Measurements from ENCODE around the gene BRD3. TPM values are rescaled to one million over a fixed set of nuclear protein-coding genes. Genes with fewer than 3 reads are reported as not detected.

Gene BRD3
- polyA plus RNA-seq, 2 of the 4 experiments (the other 2 are of a cell fraction), result 9.0 to 15.3 TPM

- WGBS (ENCODE audit: missing lambda C conversion rate), result 88% methylated on average over 15 of the region's 21 CpGs
- POLR2A ChIA-PET, result interaction anchor here (1.0 kb wide), 1 partner anchor 9 kb away, joined by 3 read pairs; no protein-coding TSS in a partner anchor
- TF ChIP-seq GATA3 (IDR thresholded peaks at IDR 0.05; ENCODE audit: borderline replicate concordance) (0 out of 2 replicates have a peak, but pooled peaks have one; percentile 7), CTCF (IDR thresholded peaks at IDR 0.05) (no peak), CBX8 (IDR thresholded peaks at IDR 0.05) (no peak), HOXB5 (CRISPR knock-in tag; IDR thresholded peaks at IDR 0.05) (no peak), CHD2 (IDR thresholded peaks at IDR 0.05; ENCODE audit: low read length, partially characterized antibody) (no peak), SMC3 (IDR thresholded peaks at IDR 0.05) (no peak)
- peaks cover 6% of the 10 kb centered on the region; the same call in 1 of the 3 replicates for H3K4me1 ChIP-seq
- FAIRE-seq (no peak), ATAC-seq (no peak), DNase-seq (ENCODE audit: low read depth in 1 of 2, low spot score in 1 of 2) (no peak)
- no peak overlapping the region for H3K4me3 ChIP-seq
- CTCF ChIA-PET, result interaction anchor here (1.1 to 1.9 kb wide), 3 partner anchors 21 to 248 kb away, joined by 3 to 6 read pairs (median 4); no protein-coding TSS in a partner anchor
- H3K9me3 ChIP-seq, result no peaks in the 10 kb centered on the region
- no peak overlapping the region for H3K4me2 ChIP-seq
- H3K27ac ChIP-seq, result no peak overlapping the region
Measured at GRCh38 chr9:134029248-134030226, 38.3 kb downstream of the BRD3 start.

- 91% methylated on average over 21 of the region's 22 CpGs for WGBS (ENCODE audit: missing lambda C conversion rate)
- no peak overlapping the region for H3K4me3 ChIP-seq
- DNase-seq (ENCODE audit: low read depth in 1 of 2, low spot score in 1 of 2), result no peak
- no peak for TF ChIP-seq EP300 (IDR thresholded peaks at IDR 0.05)
- 0 out of 2 replicates have a peak, but pooled peaks have one; percentile 6 for TF ChIP-seq GATA3 (IDR thresholded peaks at IDR 0.05; ENCODE audit: borderline replicate concordance)
- TF ChIP-seq MAFK (IDR thresholded peaks at IDR 0.05; ENCODE audit: partially characterized antibody), result no peak
- no peak for TF ChIP-seq BHLHE40 (IDR thresholded peaks at IDR 0.05; ENCODE audit: low read depth, low read length)
- no peak for FAIRE-seq
- H3K27ac ChIP-seq, result no peak overlapping the region
- no peak for ATAC-seq
- ChIA-PET CTCF (interaction anchor here (1.1 to 1.2 kb wide), 2 partner anchors 34 to 247 kb away, joined by 3 to 4 read pairs; no protein-coding TSS in a partner anchor), POLR2A (no interaction called here)
- H3K9me3 ChIP-seq, result no peaks in the 10 kb centered on the region
- peaks cover 8% of the 10 kb centered on the region; the same call in 1 of the 3 replicates for H3K4me1 ChIP-seq
- H3K4me2 ChIP-seq, result no peak overlapping the region
Measured at GRCh38 chr9:134028575-134029247, 39.1 kb downstream of the BRD3 start.

- ChIA-PET POLR2A (no interaction called here), CTCF (interaction anchor here (0.6 to 1.4 kb wide), 3 partner anchors 13 to 1147 kb away, joined by 3 to 4 read pairs (median 3); no protein-coding TSS in a partner anchor)
- no peak for TF ChIP-seq MAFK (IDR thresholded peaks at IDR 0.05; ENCODE audit: partially characterized antibody)
- TF ChIP-seq MAX (IDR thresholded peaks at IDR 0.05), result no peak
- no peak for TF ChIP-seq RFX5 (IDR thresholded peaks at IDR 0.05)
- no peak for TF ChIP-seq JUNB (IDR thresholded peaks at IDR 0.05)
- TF ChIP-seq HOXB13 (CRISPR knock-in tag; IDR thresholded peaks at IDR 0.05; ENCODE audit: low read depth), result no peak
- no peak for TF ChIP-seq ZSCAN20 (CRISPR knock-in tag; IDR thresholded peaks at IDR 0.05)
- no peak for TF ChIP-seq FOSB (CRISPR knock-in tag; IDR thresholded peaks at IDR 0.05)
- TF ChIP-seq E2F6 (IDR thresholded peaks at IDR 0.05; ENCODE audit: borderline replicate concordance, low read depth), result no peak
- TF ChIP-seq ATOH8 (CRISPR knock-in tag; IDR thresholded peaks at IDR 0.05; ENCODE audit: low read depth), result no peak
- Histone ChIP-seq H3K9me3 (no peaks in the 10 kb centered on the region), H3K4me3 (no peak overlapping the region), H3K4me2 (no peak overlapping the region), H3K27ac (no peak overlapping the region), H3K4me1 (peaks cover 8% of the 10 kb centered on the region; the same call in 1 of the 3 replicates)
- DNase-seq (ENCODE audit: low read depth in 1 of 2, low spot score in 1 of 2) (no peak), ATAC-seq (no peak), FAIRE-seq (no peak)
- WGBS (ENCODE audit: missing lambda C conversion rate), result 91% methylated on average over 9 of the region's 9 CpGs
Measured at GRCh38 chr9:134028076-134028475, 39.8 kb downstream of the BRD3 start.

Data from A549 (cell line).